ENCODE measurements around the gene UBAP1. TPM values are rescaled to one million over a fixed set of nuclear protein-coding genes. Genes with fewer than 3 reads are reported as not detected.
"Not testable (repeated sequence)": the region's sequence is repeated elsewhere in the genome, so short reads cannot be mapped to it uniquely, and the experiment has no call there.

The UBAP1 gene
- total and polyA plus RNA-seq, 5 experiments from 2014 or later, result 36.3 to 48.1 (median 38.9) TPM

- peak overlapping the region in 8 of 10 donors; percentile 1 to 53 (median 18) for H3K27ac Mint-ChIP-seq
- ATAC-seq (no peak), DNase-seq (no peak)
- no peaks in the 10 kb centered on the region for H3K27me3 Mint-ChIP-seq
- peaks cover 11 to 53% (median 27%) of the 10 kb centered on the region in 4 donors for H3K4me1 Mint-ChIP-seq
- H3K9me3 Mint-ChIP-seq, result no peaks in the 10 kb centered on the region
- H3K36me3 Mint-ChIP-seq, result peaks cover 6 to 79% (median 28%) of the 10 kb centered on the region in 3 donors
- no peak overlapping the region for H3K4me3 Mint-ChIP-seq
- POLR2A ChIA-PET, result interaction anchor here (0.6 kb wide), 1 partner anchor 11 kb away, joined by 4 read pairs; no protein-coding TSS in a partner anchor
Measured at GRCh38 chr9:34240006-34240405, 61.2 kb downstream of the UBAP1 start.

GRCh38 chr9:34242830-34243229 is 64.0 kb downstream of the UBAP1 start:
- peaks cover 6 to 57% (median 25%) of the 10 kb centered on the region in 4 donors for H3K4me1 Mint-ChIP-seq
- POLR2A ChIA-PET, result interaction anchor here (0.5 kb wide), 1 partner anchor 365 kb away, joined by 3 read pairs; no protein-coding TSS in a partner anchor
- peaks cover 0 to 68% (median 21%) of the 10 kb centered on the region in 3 donors for H3K36me3 Mint-ChIP-seq
- DNase-seq (no peak), ATAC-seq (no peak)
- no peaks in the 10 kb centered on the region for H3K9me3 Mint-ChIP-seq
- peak overlapping the region in 3 of 10 donors; percentile 19 to 41 (median 22) for H3K27ac Mint-ChIP-seq
- H3K27me3 Mint-ChIP-seq, result no peaks in the 10 kb centered on the region
- no peak overlapping the region for H3K4me3 Mint-ChIP-seq

GRCh38 chr9:34245212-34245611 is 66.4 kb downstream of the UBAP1 start:
- H3K36me3 Mint-ChIP-seq, result peaks cover 0 to 75% (median 10%) of the 10 kb centered on the region in 3 donors
- ATAC-seq, H3K27ac Mint-ChIP-seq, POLR2A ChIA-PET, H3K27me3 Mint-ChIP-seq, H3K4me3 Mint-ChIP-seq, H3K9me3 Mint-ChIP-seq, DNase-seq: not testable (repeated sequence)
- H3K4me1 Mint-ChIP-seq, result peaks cover 3 to 37% (median 7%) of the 10 kb centered on the region in 4 donors

- peaks cover 0 to 26% (median 5%) of the 10 kb centered on the region in 4 donors for H3K4me1 Mint-ChIP-seq
- no peak for ATAC-seq
- H3K4me3 Mint-ChIP-seq, result no peak overlapping the region
Measured at GRCh38 chr9:34246453-34246852, 67.6 kb downstream of the UBAP1 start.

GRCh38 chr9:34247782-34248181 is 68.9 kb downstream of the UBAP1 start:
- peak overlapping the region in 1 of 10 donors; percentile 77 for H3K27ac Mint-ChIP-seq
- ATAC-seq, POLR2A ChIA-PET, DNase-seq, H3K27me3 Mint-ChIP-seq, H3K9me3 Mint-ChIP-seq, H3K4me3 Mint-ChIP-seq: not testable (repeated sequence)
- peaks cover 0 to 73% (median 0%) of the 10 kb centered on the region in 3 donors for H3K36me3 Mint-ChIP-seq
- peaks cover 0 to 20% (median 6%) of the 10 kb centered on the region in 4 donors for H3K4me1 Mint-ChIP-seq

More at GRCh38 chr9:34246453-34246852, 67.6 kb downstream of the UBAP1 start:
- POLR2A ChIA-PET, result interaction anchor here (0.6 kb wide), 2 partner anchors 69 to 956 kb away, joined by 5 to 8 read pairs; partner anchors contain the start of gene NFX1
- DNase-seq, result no peak
- no peaks in the 10 kb centered on the region for H3K9me3 Mint-ChIP-seq
- no peaks in the 10 kb centered on the region for H3K27me3 Mint-ChIP-seq
- H3K27ac Mint-ChIP-seq, result peak overlapping the region in 5 of 10 donors; percentile 20 to 48 (median 43)
- peaks cover 0 to 78% (median 6%) of the 10 kb centered on the region in 3 donors for H3K36me3 Mint-ChIP-seq

- DNase-seq (no peak), ATAC-seq (no peak)
- no peak overlapping the region for H3K4me3 Mint-ChIP-seq
- H3K36me3 Mint-ChIP-seq, result peaks cover 0 to 58% (median 0%) of the 10 kb centered on the region in 3 donors
- no peaks in the 10 kb centered on the region for H3K9me3 Mint-ChIP-seq
- POLR2A ChIA-PET, result interaction anchor here (0.5 kb wide), 2 partner anchors 18 to 105 kb away, joined by 3 to 5 read pairs; no protein-coding TSS in a partner anchor
- H3K4me1 Mint-ChIP-seq, result peaks cover 0 to 16% (median 7%) of the 10 kb centered on the region in 4 donors
- H3K27me3 Mint-ChIP-seq, result no peaks in the 10 kb centered on the region
- H3K27ac Mint-ChIP-seq, result peak overlapping the region in 4 of 10 donors; percentile 19 to 57 (median 38)
Measured at GRCh38 chr9:34249274-34249673, 70.4 kb downstream of the UBAP1 start.

- H3K9me3 Mint-ChIP-seq, result no peaks in the 10 kb centered on the region
- ATAC-seq, result no peak
- H3K27me3 Mint-ChIP-seq, result no peaks in the 10 kb centered on the region
- H3K4me3 Mint-ChIP-seq, result no peak overlapping the region
- H3K36me3 Mint-ChIP-seq, result peaks cover 0 to 58% (median 0%) of the 10 kb centered on the region in 3 donors
- peaks cover 0 to 17% (median 7%) of the 10 kb centered on the region in 4 donors for H3K4me1 Mint-ChIP-seq
- H3K27ac Mint-ChIP-seq, result peak overlapping the region in 3 of 10 donors; percentile 22 to 60 (median 27)
- DNase-seq, result no peak
- POLR2A ChIA-PET, result interaction anchor here (0.9 kb wide), 1 partner anchor 13 kb away, joined by 4 read pairs; no protein-coding TSS in a partner anchor
Measured at GRCh38 chr9:34250721-34251120, 71.9 kb downstream of the UBAP1 start.

- no peak for ATAC-seq
Measured at GRCh38 chr9:34252016-34252415, 73.2 kb downstream of the UBAP1 start.

GRCh38 chr9:34252670-34253459 is 74.0 kb downstream of the UBAP1 start:
- DNase-seq, result peak; percentile 32 to 81 (median 56)
- no peaks in the 10 kb centered on the region for H3K27me3 Mint-ChIP-seq
- ATAC-seq, result peak in 1 of 2 donors; percentile 57
- no peak overlapping the region for H3K4me3 Mint-ChIP-seq
- H3K4me1 Mint-ChIP-seq, result peaks cover 17 to 29% (median 21%) of the 10 kb centered on the region in 4 donors
- H3K9me3 Mint-ChIP-seq, result no peaks in the 10 kb centered on the region
- H3K27ac Mint-ChIP-seq, result peak overlapping the region; percentile 33 to 88 (median 72)
- peaks cover 0 to 43% (median 2%) of the 10 kb centered on the region in 3 donors for H3K36me3 Mint-ChIP-seq
- POLR2A ChIA-PET, result interaction anchor here (0.6 to 0.9 kb wide), 2 partner anchors 61 to 127 kb away, joined by 3 to 4 read pairs; no protein-coding TSS in a partner anchor

More at GRCh38 chr9:34252016-34252415, 73.2 kb downstream of the UBAP1 start:
- H3K27me3 Mint-ChIP-seq, result no peaks in the 10 kb centered on the region
- no peaks in the 10 kb centered on the region for H3K9me3 Mint-ChIP-seq
- peak overlapping the region in 6 of 10 donors; percentile 33 to 75 (median 62) for H3K27ac Mint-ChIP-seq
- POLR2A ChIA-PET, result interaction anchor here (0.6 to 0.9 kb wide), 2 partner anchors 60 to 128 kb away, joined by 3 to 4 read pairs; no protein-coding TSS in a partner anchor
- peaks cover 0 to 49% (median 2%) of the 10 kb centered on the region in 3 donors for H3K36me3 Mint-ChIP-seq
- no peak overlapping the region for H3K4me3 Mint-ChIP-seq
- no peak for DNase-seq
- H3K4me1 Mint-ChIP-seq, result peaks cover 11 to 23% (median 14%) of the 10 kb centered on the region in 4 donors

- ATAC-seq (no peak), DNase-seq (no peak)
- Mint-ChIP-seq H3K27ac (peak overlapping the region in 9 of 10 donors; percentile 13 to 88 (median 46)), H3K4me3 (no peak overlapping the region), H3K9me3 (no peaks in the 10 kb centered on the region), H3K27me3 (no peaks in the 10 kb centered on the region), H3K36me3 (peaks cover 0 to 38% (median 2%) of the 10 kb centered on the region in 3 donors), H3K4me1 (peaks cover 20 to 35% (median 27%) of the 10 kb centered on the region in 4 donors)
- POLR2A ChIA-PET, result no interaction called here
Measured at GRCh38 chr9:34253460-34253837, 74.6 kb downstream of the UBAP1 start.

- POLR2A ChIA-PET, result interaction anchor here (1.1 to 1.7 kb wide), 2 partner anchors 22 to 78 kb away, joined by 3 to 5 read pairs; no protein-coding TSS in a partner anchor
- H3K27ac Mint-ChIP-seq, result peak overlapping the region in 8 of 10 donors; percentile 33 to 85 (median 68)
- DNase-seq, result no peak
Measured at GRCh38 chr9:34254141-34254913, 75.5 kb downstream of the UBAP1 start.

More at GRCh38 chr9:34254141-34254913, 75.5 kb downstream of the UBAP1 start:
- H3K4me1 Mint-ChIP-seq, result peaks cover 20 to 44% (median 34%) of the 10 kb centered on the region in 4 donors
- H3K4me3 Mint-ChIP-seq, result no peak overlapping the region
- H3K27me3 Mint-ChIP-seq, result no peaks in the 10 kb centered on the region
- H3K9me3 Mint-ChIP-seq, result no peaks in the 10 kb centered on the region
- peaks cover 0 to 29% (median 2%) of the 10 kb centered on the region in 3 donors for H3K36me3 Mint-ChIP-seq
- no peak for ATAC-seq

Measured in naive thymus-derived CD8-positive, alpha-beta T cell (primary cell).